H9 (cell line): ENCODE data around the gene POLN. TPM values are rescaled to one million over a fixed set of nuclear protein-coding genes. Genes with fewer than 3 reads are reported as not detected.
A peak's percentile ranks its signal among the peaks of the same experiment; 100 is the strongest.

Source experiments
- DNase-seq: peaks from one replicate; pipeline ENCODE4 v3.0.0-alpha.2; 2017
- H2AFZ ChIP-seq: one replicate; pipeline ENCODE4 v1.6.1; 2013; ENCODE audit warnings: mild to moderate bottlenecking, low read length, control low read depth, moderate library complexity
- H2AK5ac ChIP-seq: 2 replicates; pipeline ENCODE4 v1.6.1; 2013; ENCODE audit warnings: low read length, control low read depth, mixed read lengths; ENCODE audit not compliant: insufficient read length
- H2BK120ac ChIP-seq: one replicate; pipeline ENCODE4 v1.6.1; 2013; ENCODE audit warnings: low read depth, mild to moderate bottlenecking, low read length, control low read depth, inconsistent platforms; ENCODE audit not compliant: poor library complexity, severe bottlenecking
- H2BK12ac ChIP-seq: 2 replicates; pipeline ENCODE4 v1.6.1; 2013; ENCODE audit warnings: low read length, control low read depth, mixed read lengths, low read depth; ENCODE audit not compliant: insufficient read length
- H2BK15ac ChIP-seq: 2 replicates; pipeline ENCODE4 v1.6.1; 2013; ENCODE audit warnings: low read depth, low read length, control low read depth
- H2BK20ac ChIP-seq: one replicate; pipeline ENCODE4 v1.6.1; 2013; ENCODE audit warnings: low read depth, mild to moderate bottlenecking, low read length, control low read depth, inconsistent platforms; ENCODE audit not compliant: poor library complexity, severe bottlenecking
- H2BK5ac ChIP-seq: 2 replicates; pipeline ENCODE4 v1.6.1; 2013; ENCODE audit warnings: low read length, control low read depth, mixed read lengths; ENCODE audit not compliant: insufficient read length
- H3K14ac ChIP-seq: 2 replicates; pipeline ENCODE4 v1.6.1; 2013; ENCODE audit warnings: low read length, control low read depth; ENCODE audit not compliant: insufficient read depth
- H3K18ac ChIP-seq: 2 replicates; pipeline ENCODE4 v1.6.1; 2013; ENCODE audit warnings: low read depth, mild to moderate bottlenecking, mixed read lengths, low read length, control low read depth; ENCODE audit not compliant: insufficient read length
- H3K23ac ChIP-seq: 2 replicates; pipeline ENCODE4 v1.6.1; 2013; ENCODE audit warnings: low read length, control low read depth, mixed read lengths, low read depth; ENCODE audit not compliant: insufficient read length
- H3K23me2 ChIP-seq: 2 replicates; pipeline ENCODE4 v1.6.1; 2013; ENCODE audit warnings: low read depth, mild to moderate bottlenecking, mixed read lengths, low read length, control low read depth; ENCODE audit not compliant: insufficient read length, poor library complexity, severe bottlenecking
- H3K27ac ChIP-seq: 2 replicates; pipeline ENCODE4 v1.5.1; 2013; ENCODE audit warnings: low read length, control low read depth, mixed read lengths, low read depth; ENCODE audit not compliant: insufficient read length
- H3K27me3 ChIP-seq: 2 replicates; pipeline ENCODE4 v1.6.1; 2013; ENCODE audit warnings: low read length, control low read depth, inconsistent platforms; ENCODE audit not compliant: insufficient read depth
- H3K4ac ChIP-seq: 2 replicates; pipeline ENCODE4 v1.6.1; 2013; ENCODE audit warnings: low read depth, mild to moderate bottlenecking, control low read depth, inconsistent platforms, low read length, moderate library complexity
- H3K4me1 ChIP-seq: 2 replicates; pipeline ENCODE4 v1.6.1; 2013; ENCODE audit warnings: low read length, control low read depth, inconsistent platforms; ENCODE audit not compliant: insufficient read depth
- H3K4me2 ChIP-seq: 2 replicates; pipeline ENCODE4 v1.6.1; 2013; ENCODE audit warnings: low read length, control low read depth, mixed read lengths; ENCODE audit not compliant: insufficient read length, insufficient read depth
- H3K56ac ChIP-seq: 2 replicates; pipeline ENCODE4 v1.6.1; 2013; ENCODE audit warnings: low read depth, mild to moderate bottlenecking, mixed read lengths, low read length, control low read depth; ENCODE audit not compliant: insufficient read length
- H3K79me1 ChIP-seq: 2 replicates; pipeline ENCODE4 v1.6.1; 2013; ENCODE audit warnings: low read depth, mild to moderate bottlenecking, moderate library complexity, low read length, control low read depth, inconsistent platforms; ENCODE audit not compliant: insufficient read depth, poor library complexity, severe bottlenecking
- H3K79me2 ChIP-seq: 2 replicates; pipeline ENCODE4 v1.6.1; 2013; ENCODE audit warnings: low read length, control low read depth, inconsistent platforms; ENCODE audit not compliant: insufficient read depth
- H3K9ac ChIP-seq: 2 replicates; pipeline ENCODE4 v1.6.1; 2013; ENCODE audit warnings: low read length, control low read depth, mixed read lengths; ENCODE audit not compliant: insufficient read length; ENCODE audit errors: extremely low read depth
- H3K9me3 ChIP-seq: one replicate; pipeline ENCODE4 v1.6.1; 2013; ENCODE audit warnings: low read depth, low read length, inconsistent platforms; ENCODE audit not compliant: control insufficient read depth
- H3T11ph ChIP-seq: one replicate; pipeline ENCODE4 v1.6.1; 2013; ENCODE audit warnings: mild to moderate bottlenecking, low read length, control low read depth, inconsistent platforms
- H4K20me1 ChIP-seq: one replicate; pipeline ENCODE4 v1.6.1; 2013; ENCODE audit not compliant: control insufficient read depth, insufficient read length, insufficient read depth
- H4K5ac ChIP-seq: 2 replicates; pipeline ENCODE4 v1.6.1; 2013; ENCODE audit warnings: low read depth, mild to moderate bottlenecking, mixed read lengths, low read length, control low read depth; ENCODE audit not compliant: insufficient read length
- H4K8ac ChIP-seq: replicated peaks from 2 replicates; pipeline ENCODE4 v1.6.1; 2013; ENCODE audit warnings: low read length, control low read depth, mixed read lengths, low read depth; ENCODE audit not compliant: insufficient read length
- H4K91ac ChIP-seq: 2 replicates; pipeline ENCODE4 v1.6.1; 2013; ENCODE audit warnings: low read depth, mild to moderate bottlenecking, moderate library complexity, mixed read lengths, low read length, control low read depth; ENCODE audit not compliant: insufficient read length
- H3K27ac Mint-ChIP-seq, 3 experiments: 2 replicates in 2 of 3; 3 replicates in 1 of 3; pipeline ENCODE4 v1.8.0; 2020 to 2021; ENCODE audit warnings: mixed read lengths in 3 of 3, mild to moderate bottlenecking in 1 of 3, moderate library complexity in 1 of 3
- H3K27me3 Mint-ChIP-seq: 2 replicates; pipeline ENCODE4 v1.8.0; 2021; ENCODE audit warnings: low read depth, mild to moderate bottlenecking, moderate library complexity, mixed read lengths
- H3K36me3 Mint-ChIP-seq, 3 experiments: 2 replicates in 2 of 3; 3 replicates in 1 of 3; pipeline ENCODE4 v1.8.0; 2020 to 2021; ENCODE audit warnings: low read depth in 3 of 3, mixed read lengths in 3 of 3; ENCODE audit not compliant: insufficient read depth in 1 of 3
- H3K4me1 Mint-ChIP-seq, 2 experiments: 2 replicates each; pipeline ENCODE4 v1.8.0; 2020; ENCODE audit warnings: mixed read lengths in 2 of 2
- H3K4me3 Mint-ChIP-seq, 2 experiments: 2 replicates in 1 of 2; 3 replicates in 1 of 2; pipeline ENCODE4 v1.8.0; 2020 to 2021; ENCODE audit warnings: mild to moderate bottlenecking in 2 of 2, mixed read lengths in 2 of 2, moderate library complexity in 1 of 2
- H3K9me3 Mint-ChIP-seq, 2 experiments: 2 replicates in 1 of 2; 3 replicates in 1 of 2; pipeline ENCODE4 v1.8.0; 2020; ENCODE audit warnings: mild to moderate bottlenecking in 2 of 2, mixed read lengths in 2 of 2, moderate library complexity in 1 of 2
- CTCF ChIP-seq: fragments of 200-600 bp; sonication (generic); conservative IDR thresholded peaks from 3 replicates; pipeline ENCODE4 v1.8.0; 2021; ENCODE audit warnings: antibody characterized with exemption, mild to moderate bottlenecking
- WGBS: extraction: QIAGEN DNeasy Blood & Tissue Kit; methylation state at CpG from one replicate; pipeline ENCODE4 v1.1.7; 2013; ENCODE audit warnings: missing lambda C conversion rate, low lambda C conversion rate, mixed read lengths; ENCODE audit not compliant: insufficient read length; ENCODE audit errors: extremely low coverage; 5-methylcytosine and 5-hydroxymethylcytosine counted together
- total RNA-seq: library from RNA; stranded (reverse); gene quantifications from 2 replicates; pipeline ENCODE4 v1.2.1, GENCODE V29; 2021

The POLN gene
- total RNA-seq, 1 experiment from 2014 or later = 0.74 TPM

- Histone ChIP-seq H3K18ac (no peak overlapping the region), H2BK15ac (no peak overlapping the region), H2AK5ac (no peak overlapping the region), H3K23ac (no peak overlapping the region), H3K9ac (no peak overlapping the region), H2AFZ (no peak overlapping the region), H2BK20ac (no peak overlapping the region), H4K20me1 (no peaks in the 10 kb centered on the region), H3K23me2 (peaks cover 8% of the 10 kb centered on the region), H3K79me2 (no peaks in the 10 kb centered on the region), H3K14ac (no peak overlapping the region; the same call in 1 of the 2 replicates), H4K91ac (no peak overlapping the region), H3K56ac (no peak overlapping the region), H2BK120ac (no peak overlapping the region), H3K27me3 (peaks cover 21% of the 10 kb centered on the region), H3K9me3 (no peaks in the 10 kb centered on the region), H3K4me1 (no peaks in the 10 kb centered on the region), H2BK12ac (no peak overlapping the region), H3T11ph (no peak overlapping the region), H3K27ac (no peak overlapping the region), H3K4me2 (peak overlapping the region; percentile 63), H4K5ac (no peak overlapping the region), H3K4ac (no peak overlapping the region), H3K79me1 (no peaks in the 10 kb centered on the region), H4K8ac (no peak overlapping the region), H2BK5ac (no peak overlapping the region)
- Mint-ChIP-seq H3K4me3 (peak overlapping the region; percentile 50 to 72), H3K36me3 (no peaks in the 10 kb centered on the region; a peak in 1 of 7 replicates), H3K4me1 (peaks cover 2 to 9% of the 10 kb centered on the region in 2 experiments), H3K27ac (no peak overlapping the region), H3K27me3 (peaks cover 69% of the 10 kb centered on the region), H3K9me3 (no peaks in the 10 kb centered on the region; a peak in 1 of 5 replicates)
- WGBS = no CpG with 5 or more reads among the region's 93 CpGs
- peak; percentile 65 for DNase-seq
- no peak for TF ChIP-seq CTCF
Measured at GRCh38 chr4:2058264-2059045, 183.5 kb downstream of the POLN start.
